Esophagus squamous epithelium (tissue), 4 donors: ENCODE measurements around the gene C7orf33.

Experiments
- POLR2A ChIP-seq, 4 donors: fragments of 450-650 bp; IDR thresholded peaks; one replicate each; pipeline ENCODE4 v1.6.1; 2017; ENCODE audit warnings: antibody characterized with exemption in 4 of 4, mild to moderate bottlenecking in 4 of 4, moderate library complexity in 3 of 4
- TF ChIP-seq, protein P1 (sequence below), 6 experiments: fragments of 450-650 bp in 4 of 6; fragments of 200-600 bp in 2 of 6; sonication (generic) in 2 of 6; IDR thresholded peaks; one replicate each; pipeline ENCODE4 v1.5.1; 2016 to 2019; ENCODE audit warnings: antibody characterized with exemption in 6 of 6, mild to moderate bottlenecking in 4 of 6, moderate library complexity in 4 of 6

DNA sequence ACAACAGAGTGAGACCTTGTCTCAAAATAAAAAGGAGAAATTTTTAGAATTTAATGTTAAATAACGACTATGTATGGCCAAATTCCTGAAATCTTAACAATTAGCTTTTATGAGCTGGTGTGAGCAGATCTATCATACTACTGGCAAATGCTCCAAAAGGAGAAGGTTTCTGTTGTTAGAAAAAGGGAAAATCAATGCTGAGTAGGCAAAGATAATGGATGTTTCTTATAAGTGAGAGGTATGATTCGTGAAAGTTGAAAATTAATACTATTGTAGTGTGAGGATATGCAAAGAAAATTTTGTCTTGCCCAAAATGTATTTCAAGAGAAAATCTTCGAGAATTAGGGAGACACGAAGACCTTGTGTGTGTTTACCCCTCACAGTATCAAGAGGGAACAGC, 67.4 kb downstream of the C7orf33 start:
- no peak for TF ChIP-seq POLR2A (IDR thresholded peaks at IDR 0.05)
- TF ChIP-seq, protein P1, sequence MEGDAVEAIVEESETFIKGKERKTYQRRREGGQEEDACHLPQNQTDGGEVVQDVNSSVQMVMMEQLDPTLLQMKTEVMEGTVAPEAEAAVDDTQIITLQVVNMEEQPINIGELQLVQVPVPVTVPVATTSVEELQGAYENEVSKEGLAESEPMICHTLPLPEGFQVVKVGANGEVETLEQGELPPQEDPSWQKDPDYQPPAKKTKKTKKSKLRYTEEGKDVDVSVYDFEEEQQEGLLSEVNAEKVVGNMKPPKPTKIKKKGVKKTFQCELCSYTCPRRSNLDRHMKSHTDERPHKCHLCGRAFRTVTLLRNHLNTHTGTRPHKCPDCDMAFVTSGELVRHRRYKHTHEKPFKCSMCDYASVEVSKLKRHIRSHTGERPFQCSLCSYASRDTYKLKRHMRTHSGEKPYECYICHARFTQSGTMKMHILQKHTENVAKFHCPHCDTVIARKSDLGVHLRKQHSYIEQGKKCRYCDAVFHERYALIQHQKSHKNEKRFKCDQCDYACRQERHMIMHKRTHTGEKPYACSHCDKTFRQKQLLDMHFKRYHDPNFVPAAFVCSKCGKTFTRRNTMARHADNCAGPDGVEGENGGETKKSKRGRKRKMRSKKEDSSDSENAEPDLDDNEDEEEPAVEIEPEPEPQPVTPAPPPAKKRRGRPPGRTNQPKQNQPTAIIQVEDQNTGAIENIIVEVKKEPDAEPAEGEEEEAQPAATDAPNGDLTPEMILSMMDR (IDR thresholded peaks at IDR 0.05): no peak
